ENCODE data around the gene NPHP1.
"Not testable (repeated sequence)": the region's sequence is repeated elsewhere in the genome, so short reads cannot be mapped to it uniquely, and the experiment has no call there.

NPHP1 gene

GRCh38 chr2:110126086-110126773, 78.6 kb downstream of the NPHP1 start:
- DNase-seq = no peak

- no peak for DNase-seq
These were observed 79.7 kb downstream of the NPHP1 start for GRCh38 chr2:110124939-110125691.

DNA sequence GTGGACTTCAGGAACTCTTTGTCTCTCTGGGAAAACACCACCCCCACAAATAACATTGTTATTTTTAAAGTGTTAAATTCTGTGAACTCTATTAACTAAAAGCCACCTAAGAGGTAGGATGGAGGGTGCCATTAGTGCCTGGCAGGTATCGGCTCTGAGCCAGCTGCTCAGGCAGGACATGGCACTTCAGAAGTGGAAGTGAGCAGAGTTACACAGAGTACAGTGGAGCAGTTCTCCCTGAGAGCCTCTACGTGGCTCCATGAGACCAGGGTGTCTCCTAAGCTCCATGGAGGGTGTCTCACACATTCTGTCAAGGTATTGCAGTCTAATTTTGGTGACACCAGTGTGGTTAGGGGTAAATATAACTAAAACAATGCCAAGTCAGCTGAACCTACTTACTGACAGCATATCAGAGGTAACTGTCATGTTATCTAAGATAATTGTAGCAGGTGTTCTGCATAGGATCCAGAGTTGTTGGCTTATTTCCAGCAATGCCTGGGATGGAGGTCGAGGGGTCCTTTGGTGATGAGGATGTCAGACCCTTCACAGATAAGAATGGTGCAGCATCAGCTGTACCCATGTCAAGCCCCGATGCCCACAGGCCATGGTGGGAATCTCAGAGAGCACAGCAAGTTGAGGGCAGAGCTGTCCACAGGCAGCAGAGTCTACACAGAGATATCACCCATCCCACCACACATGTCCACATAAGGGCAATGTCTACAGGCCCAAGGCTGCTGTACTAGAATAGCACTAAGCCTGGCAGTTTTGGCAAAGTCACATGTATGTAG, 80.6 kb downstream of the NPHP1 start:
- no peak for DNase-seq

GRCh38 chr2:110121592-110121991, 83.2 kb downstream of the NPHP1 start:
- DNase-seq = no peak

- no peak for DNase-seq
These were observed 83.8 kb downstream of the NPHP1 start for GRCh38 chr2:110121052-110121334.

DNA sequence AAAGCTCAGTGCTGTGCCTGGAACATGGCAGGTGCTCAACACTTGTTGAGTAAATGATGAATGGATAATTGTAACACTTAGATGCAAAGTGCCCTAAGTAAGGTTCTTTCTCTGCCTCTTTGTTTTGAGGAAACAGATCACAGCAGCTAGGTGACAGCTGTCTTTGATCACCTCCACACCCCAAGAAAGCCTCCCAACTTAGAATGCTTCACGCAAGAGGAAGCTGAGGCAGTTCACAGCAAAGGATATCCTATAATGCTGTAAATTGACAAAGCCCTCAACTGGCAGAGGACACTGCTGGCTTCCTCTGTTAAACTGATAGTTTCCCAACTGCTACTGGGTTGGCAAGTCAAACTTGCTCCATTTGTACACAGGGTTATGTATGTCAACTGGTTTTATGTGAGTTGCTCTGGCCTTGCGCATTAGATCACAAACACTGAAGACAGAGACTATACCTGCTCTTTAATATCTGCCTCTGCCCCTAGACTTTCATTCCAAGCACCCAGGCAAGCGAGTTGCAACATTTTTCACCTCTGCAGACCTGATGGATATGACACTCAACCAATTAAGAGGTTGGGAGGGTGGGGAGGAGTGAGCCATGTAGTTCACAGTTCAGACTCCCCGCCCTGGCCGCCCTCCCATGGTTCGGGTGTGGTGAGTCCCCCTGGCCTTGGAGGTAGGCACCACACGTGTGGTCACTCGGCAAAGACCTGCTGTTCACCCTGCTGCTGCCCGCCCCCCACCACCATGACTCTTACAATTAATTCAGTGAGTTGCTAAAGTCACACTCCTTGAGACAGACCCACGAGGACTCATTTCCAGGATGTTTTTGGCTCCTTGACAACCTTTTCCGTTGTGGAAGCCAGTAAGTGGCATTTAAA, 84.4 kb downstream of the NPHP1 start:
- DNase-seq = no peak

- DNase-seq = no peak
These were observed 88.6 kb downstream of the NPHP1 start for GRCh38 chr2:110116033-110116710.

DNA sequence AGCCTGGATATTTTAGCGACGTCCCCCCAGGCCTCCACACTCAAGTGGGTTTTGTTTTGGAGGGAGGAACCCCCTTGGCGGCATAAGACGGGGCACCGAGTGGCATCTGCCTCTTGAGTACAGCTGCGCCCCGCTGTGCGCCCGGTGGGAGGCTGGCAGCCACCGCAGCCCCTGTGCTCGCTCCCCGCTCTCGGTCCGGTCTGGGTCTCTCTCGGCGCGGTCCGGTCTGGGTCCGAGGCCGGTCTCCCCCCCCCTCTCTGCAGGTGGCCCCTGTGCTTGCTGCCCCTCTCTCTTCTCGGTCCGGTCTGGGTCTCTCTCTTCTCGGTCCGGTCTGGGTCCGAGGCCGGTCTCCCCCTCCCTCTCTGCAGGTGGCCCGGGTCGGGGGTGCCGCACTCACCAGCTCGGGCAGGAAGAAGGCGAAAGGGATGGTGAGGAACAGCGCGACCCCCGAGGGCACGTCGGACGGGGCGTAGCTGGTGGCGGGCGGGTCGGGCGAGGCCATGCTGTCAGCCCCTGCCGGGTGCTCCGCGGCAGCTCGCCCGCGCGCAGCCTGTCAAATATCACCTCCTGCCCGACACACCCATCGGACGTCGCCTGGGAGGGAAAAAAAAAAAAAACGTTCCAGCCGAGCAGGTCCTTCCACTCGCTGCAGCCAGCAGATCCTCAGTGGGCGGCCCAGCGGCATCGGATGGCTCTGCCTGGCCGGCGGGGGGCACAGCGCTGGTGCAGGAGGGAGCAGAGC, 89.4 kb downstream of the NPHP1 start, which contains the start of gene MALL:
Gene MALL, minus strand, starts transcription at position 532 of the 742 bp plus-strand sequence. Its CDS starts 30 bp downstream, at position 502.
- no peak for DNase-seq

DNA sequence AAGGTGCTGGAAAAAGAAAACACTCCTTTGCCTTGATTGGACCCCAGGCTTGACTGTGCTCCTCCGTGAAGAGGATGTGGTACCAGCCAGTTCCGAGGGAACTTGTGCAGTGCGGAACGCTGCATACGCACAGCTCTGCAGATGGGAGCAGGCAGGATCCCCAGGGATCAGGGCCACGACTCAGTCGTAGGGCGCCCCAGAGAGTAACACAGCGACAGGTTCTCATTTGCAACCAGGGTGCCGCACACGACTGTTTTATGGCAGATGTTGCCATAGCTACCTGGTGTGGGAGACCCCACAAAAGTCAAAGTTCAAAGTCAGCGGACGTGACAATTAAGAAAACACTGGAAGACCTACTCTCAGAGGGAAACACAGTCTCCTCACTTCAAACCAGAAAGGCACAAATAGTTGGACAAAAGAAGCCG, 90.0 kb downstream of the NPHP1 start:
- no peak for DNase-seq

- no peak for DNase-seq
These were observed 90.7 kb downstream of the NPHP1 start for GRCh38 chr2:110113961-110114591.

DNA sequence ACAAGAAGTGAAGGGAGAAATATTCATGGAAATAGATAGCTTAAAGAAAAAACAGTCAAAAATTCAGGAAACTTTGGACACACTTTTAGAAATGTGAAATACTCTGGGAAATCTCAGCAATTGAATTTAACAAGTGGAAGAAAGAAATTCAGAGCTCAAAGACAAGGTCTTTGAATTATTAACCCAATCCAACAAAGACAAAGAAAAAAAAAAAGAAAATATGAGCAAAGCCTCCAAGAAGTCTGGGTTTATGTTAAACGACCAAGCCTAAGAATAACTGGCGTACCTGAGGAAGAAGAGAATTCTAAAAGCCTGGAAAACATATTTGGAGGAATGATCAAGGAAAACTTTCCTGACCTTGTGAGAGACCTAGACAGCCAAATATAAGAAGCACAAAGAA, 96.5 kb downstream of the NPHP1 start:
- DNase-seq = not testable (repeated sequence)

- DNase-seq = no peak
These were observed 97.4 kb downstream of the NPHP1 start for GRCh38 chr2:110107092-110108079.

DNA sequence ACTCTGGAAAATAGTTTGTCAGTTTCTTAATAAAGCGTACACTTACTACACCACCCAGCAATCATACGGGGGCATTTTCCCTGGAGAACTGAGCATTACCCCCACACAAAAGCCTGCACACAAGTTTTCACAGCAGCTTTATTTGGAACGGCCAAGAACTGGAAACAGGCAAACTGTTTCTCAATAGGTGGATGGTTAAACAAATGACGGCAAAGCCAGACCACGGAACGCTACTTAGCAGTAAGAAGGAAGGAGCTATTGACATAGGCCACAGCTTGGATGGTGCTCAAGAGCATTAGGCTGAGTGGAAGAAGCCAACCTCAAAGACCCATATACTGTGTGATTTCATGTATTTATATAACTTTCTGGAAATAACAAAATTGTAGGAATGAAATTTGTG, 98.2 kb downstream of the NPHP1 start:
- DNase-seq = no peak

DNA sequence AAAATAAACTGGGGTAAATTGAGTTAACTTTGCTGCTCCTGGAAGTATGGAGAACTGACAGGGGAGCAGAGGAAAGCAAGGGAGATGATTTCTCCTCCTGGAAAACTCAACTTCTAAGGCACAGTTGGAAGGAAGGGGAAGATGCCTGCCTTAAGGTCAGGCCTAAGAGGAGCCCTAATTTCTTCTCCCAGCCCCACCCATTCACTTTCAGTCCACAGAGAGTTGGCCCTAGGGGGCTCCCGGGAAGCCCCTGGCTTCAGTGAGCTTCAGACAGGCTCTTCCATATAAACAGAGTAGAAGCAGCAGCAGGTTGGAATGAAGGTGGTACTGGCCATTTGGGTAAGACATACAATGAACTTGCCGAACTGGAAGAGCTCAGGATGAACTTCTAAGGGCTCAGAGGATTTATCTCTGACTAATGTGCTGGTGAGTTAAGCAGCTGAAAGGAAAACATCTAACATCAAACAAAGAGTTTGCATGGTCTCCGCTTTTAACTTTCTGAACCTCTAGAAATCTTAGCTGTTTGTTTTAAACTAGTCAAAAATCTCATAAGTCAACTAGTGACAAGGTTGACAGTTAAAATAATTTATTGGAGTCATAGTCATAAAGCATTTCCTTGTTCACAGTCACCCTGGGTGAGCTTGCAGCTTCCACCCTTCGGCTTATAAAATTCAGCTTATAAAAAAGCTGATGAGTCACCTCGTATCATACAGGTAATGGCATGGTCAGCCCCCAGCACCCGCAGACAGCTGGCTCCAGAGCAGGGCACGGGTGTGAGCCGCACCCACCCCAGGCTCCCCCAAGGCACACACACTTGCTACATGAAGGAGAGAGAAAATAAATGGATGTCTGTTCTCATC, 99.0 kb downstream of the NPHP1 start:
- DNase-seq = no peak

- DNase-seq = no peak
These were observed 99.6 kb downstream of the NPHP1 start for GRCh38 chr2:110105183-110105582.

DNA sequence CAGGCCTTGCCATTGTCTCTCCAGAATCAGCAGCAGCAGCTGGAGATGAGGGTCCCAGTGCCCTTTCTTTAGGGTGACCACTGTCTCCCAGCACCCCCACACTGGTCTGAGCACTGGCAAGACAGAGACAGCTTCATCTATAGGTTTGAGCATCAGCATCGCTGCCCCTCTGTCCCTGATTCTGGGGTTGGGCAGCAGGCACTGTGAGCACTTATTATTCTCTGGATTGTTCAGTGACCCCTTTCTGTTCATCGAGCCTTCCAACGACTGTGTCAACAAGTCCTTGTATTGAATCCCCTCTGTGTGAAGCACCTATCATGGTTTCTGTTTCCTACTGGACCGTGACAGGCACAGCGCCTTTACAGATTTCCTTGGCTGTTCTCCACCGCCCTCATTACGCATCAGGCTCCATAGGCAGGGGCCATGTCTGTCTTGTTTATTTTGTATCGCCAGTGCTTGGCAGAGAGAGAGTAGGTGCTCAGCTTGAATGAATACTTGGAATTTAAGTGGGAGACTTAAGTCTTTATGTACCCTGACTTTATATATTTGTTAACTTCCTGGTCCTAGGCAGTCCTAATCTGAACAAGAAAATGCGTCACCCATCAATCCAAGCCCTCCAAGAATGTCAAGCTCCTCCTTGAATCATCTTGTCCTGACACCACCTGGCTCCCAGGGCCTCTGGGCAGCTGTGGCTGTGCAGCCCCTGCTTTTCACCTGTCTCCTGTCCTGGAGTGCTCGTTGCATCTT, 100.6 kb downstream of the NPHP1 start:
- no peak for DNase-seq
